HepG2 (cell line): Measurements from ENCODE around the gene BEST2. TPM values are rescaled to one million over a fixed set of nuclear protein-coding genes. Genes with fewer than 3 reads are reported as not detected.

Experiments
- CHD4 ChIP-seq: fragments of 200-600 bp; sonication (generic); IDR thresholded peaks from 2 replicates; pipeline ENCODE4 v1.7.0; 2017; ENCODE audit warnings: mild to moderate bottlenecking, low read length, borderline replicate concordance
- FOXC1 ChIP-seq: sonication (generic); formaldehyde crosslinking; IDR thresholded peaks from 2 replicates; pipeline ENCODE4 v1.8.0; 2022; ENCODE audit warnings: mild to moderate bottlenecking, missing genetic modification reagents, borderline replicate concordance
- GABPA ChIP-seq, 2 experiments: IDR thresholded peaks; 2 replicates each; pipeline ENCODE4 v1.6.1; 2011 to 2016; ENCODE audit warnings: low read depth in 2 of 2, low read length in 1 of 2, missing biosample characterization in 1 of 2, missing genetic modification characterization in 1 of 2
- KAT7 ChIP-seq: IDR thresholded peaks from 2 replicates; pipeline ENCODE4 v1.6.1; 2018; ENCODE audit warnings: borderline replicate concordance, missing compliant biosample characterization
- KLF9 ChIP-seq: IDR thresholded peaks from 2 replicates; pipeline ENCODE4 v1.6.1; 2016; ENCODE audit warnings: low read depth
- MATR3 ChIP-seq: sonication (generic); formaldehyde crosslinking; IDR thresholded peaks from 2 replicates; pipeline ENCODE4 v1.4.0; 2020; ENCODE audit warnings: missing genetic modification reagents
- NFIC ChIP-seq: IDR thresholded peaks from 2 replicates; pipeline ENCODE4 v1.6.1; 2012; ENCODE audit warnings: mild to moderate bottlenecking, low read length, inconsistent platforms
- NR2F6 ChIP-seq, 2 experiments: IDR thresholded peaks; 2 replicates each; pipeline ENCODE4 v1.6.1; 2016; ENCODE audit warnings: antibody characterized with exemption in 1 of 2, mild to moderate bottlenecking in 1 of 2
- SAFB2 ChIP-seq: sonication (generic); formaldehyde crosslinking; IDR thresholded peaks from 2 replicates; pipeline ENCODE4 v1.5.1; 2020; ENCODE audit warnings: missing genetic modification reagents, low read depth, mild to moderate bottlenecking, borderline replicate concordance
- TCF12 ChIP-seq, 2 experiments: fragments of 450-650 bp in 1 of 2; sonication (generic) in 1 of 2; formaldehyde crosslinking in 1 of 2; IDR thresholded peaks; 2 replicates each; pipeline versions ENCODE4 v1.6.1 to v1.8.0; 2017 to 2022; ENCODE audit warnings: antibody characterized with exemption in 1 of 2, mild to moderate bottlenecking in 1 of 2, missing genetic modification reagents in 1 of 2, moderate library complexity in 1 of 2
- ZNF264 ChIP-seq: sonication (generic); formaldehyde crosslinking; IDR thresholded peaks from 2 replicates; pipeline ENCODE4 v1.4.0; 2020; ENCODE audit warnings: missing genetic modification reagents
- ZNF431 ChIP-seq: sonication (generic); formaldehyde crosslinking; IDR thresholded peaks from 2 replicates; pipeline ENCODE4 v1.9.0; 2022; ENCODE audit warnings: missing genetic modification reagents, low read depth, mild to moderate bottlenecking, borderline replicate concordance
- ZNF564 ChIP-seq: sonication (generic); formaldehyde crosslinking; IDR thresholded peaks from 2 replicates; pipeline ENCODE4 v1.8.1; 2023; ENCODE audit warnings: mild to moderate bottlenecking, missing genetic modification reagents
- ZNF749 ChIP-seq: sonication (generic); formaldehyde crosslinking; IDR thresholded peaks from 2 replicates; pipeline ENCODE4 v1.8.0; 2022; ENCODE audit warnings: mild to moderate bottlenecking, missing genetic modification reagents, moderate library complexity, borderline replicate concordance
- polyA plus RNA-seq, 8 experiments: library from polyadenylated mRNA; depleted of rRNA in 3 of 8; stranded (reverse) in 7 of 8; unstranded in 1 of 8; fragments of >200 nt; fragmentation: Illumina TruSeq in 4 of 8; extraction: Trizol in 4 of 8; gene quantifications; 2 replicates each; pipeline versions ENCODE4 v1.2.1 to v1.2.3, GENCODE V29; 2011 to 2016; ENCODE audit warnings: low read depth in 4 of 8, missing spikeins in 1 of 8, mixed read lengths in 1 of 8; ENCODE audit not compliant: insufficient read depth in 1 of 8
- total RNA-seq, 5 experiments: library from RNA; depleted of rRNA; stranded (reverse); fragments of >200 nt; fragmentation: Illumina TruSeq; extraction: Trizol; gene quantifications; 2 replicates each; pipeline ENCODE4 v1.2.3, GENCODE V29; 2016; ENCODE audit warnings: low read depth in 1 of 5
- TF ChIP-seq, protein P1 (sequence below): sonication (generic); formaldehyde crosslinking; IDR thresholded peaks from 2 replicates; pipeline ENCODE4 v1.8.0; 2022; ENCODE audit warnings: mild to moderate bottlenecking, missing genetic modification reagents
- TF ChIP-seq, protein P2 (sequence below): sonication (generic); formaldehyde crosslinking; IDR thresholded peaks from 2 replicates; pipeline ENCODE4 v1.5.0; 2020; ENCODE audit warnings: mild to moderate bottlenecking, missing genetic modification reagents, borderline replicate concordance
- TF ChIP-seq, protein P3 (sequence below): sonication (generic); formaldehyde crosslinking; IDR thresholded peaks from 2 replicates; pipeline ENCODE4 v1.4.0; 2020; ENCODE audit warnings: missing genetic modification reagents
- TF ChIP-seq, protein P4 (sequence below): sonication (generic); formaldehyde crosslinking; IDR thresholded peaks from 2 replicates; pipeline ENCODE4 v1.5.0; 2020; ENCODE audit warnings: missing genetic modification reagents

BEST2 gene
- total and polyA plus RNA-seq, 2 of the 13 experiments (the other 11 are each of a cell fraction or from before 2014, with no cell fraction given) = not detected

DNA sequence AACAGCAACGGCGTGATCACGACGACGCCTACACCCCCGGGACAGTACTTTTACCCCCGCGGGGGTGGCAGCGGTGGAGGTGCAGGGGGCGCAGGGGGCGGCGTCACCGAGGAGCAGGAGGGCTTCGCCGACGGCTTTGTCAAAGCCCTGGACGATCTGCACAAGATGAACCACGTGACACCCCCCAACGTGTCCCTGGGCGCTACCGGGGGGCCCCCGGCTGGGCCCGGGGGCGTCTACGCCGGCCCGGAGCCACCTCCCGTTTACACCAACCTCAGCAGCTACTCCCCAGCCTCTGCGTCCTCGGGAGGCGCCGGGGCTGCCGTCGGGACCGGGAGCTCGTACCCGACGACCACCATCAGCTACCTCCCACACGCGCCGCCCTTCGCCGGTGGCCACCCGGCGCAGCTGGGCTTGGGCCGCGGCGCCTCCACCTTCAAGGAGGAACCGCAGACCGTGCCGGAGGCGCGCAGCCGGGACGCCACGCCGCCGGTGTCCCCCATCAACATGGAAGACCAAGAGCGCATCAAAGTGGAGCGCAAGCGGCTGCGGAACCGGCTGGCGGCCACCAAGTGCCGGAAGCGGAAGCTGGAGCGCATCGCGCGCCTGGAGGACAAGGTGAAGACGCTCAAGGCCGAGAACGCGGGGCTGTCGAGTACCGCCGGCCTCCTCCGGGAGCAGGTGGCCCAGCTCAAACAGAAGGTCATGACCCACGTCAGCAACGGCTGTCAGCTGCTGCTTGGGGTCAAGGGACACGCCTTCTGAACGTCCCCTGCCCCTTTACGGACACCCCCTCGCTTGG is 40.7 kb downstream of the BEST2 start (continued):
- TF ChIP-seq FOXC1 (peak; percentile 45; the same call in 1 of the 2 replicates), NFIC (no peak), KLF9 (CRISPR knock-in tag) (peak; percentile 76; the same call in 1 of the 2 replicates), KAT7 (CRISPR knock-in tag) (no peak), CHD4 (no peak), ZNF749 (CRISPR knock-in tag) (peak; percentile 69), ZNF431 (CRISPR knock-in tag) (peak; percentile 77; the same call in 1 of the 2 replicates), MATR3 (CRISPR knock-in tag) (no peak), GABPA (IDR thresholded peaks at IDR 0.05; ENCODE audit: low read depth, low read length) (peak; percentile 69), GABPA (CRISPR knock-in tag; IDR thresholded peaks at IDR 0.05; ENCODE audit: low read depth) (peak; percentile 87), NR2F6 (IDR thresholded peaks at IDR 0.05) (peak; percentile 78; the same call in 1 of the 2 replicates), NR2F6 (CRISPR knock-in tag; IDR thresholded peaks at IDR 0.05) (peak; percentile 92), SAFB2 (CRISPR knock-in tag) (peak; percentile 37; the same call in 1 of the 2 replicates), ZNF564 (CRISPR knock-in tag) (peak; percentile 41; the same call in 1 of the 2 replicates), TCF12 (IDR thresholded peaks at IDR 0.05) (no peak), TCF12 (CRISPR knock-in tag; IDR thresholded peaks at IDR 0.05) (peak; percentile 56; the same call in 1 of the 2 replicates), ZNF264 (peak; percentile 56; the same call in 1 of the 2 replicates)
- TF ChIP-seq, protein P1, sequence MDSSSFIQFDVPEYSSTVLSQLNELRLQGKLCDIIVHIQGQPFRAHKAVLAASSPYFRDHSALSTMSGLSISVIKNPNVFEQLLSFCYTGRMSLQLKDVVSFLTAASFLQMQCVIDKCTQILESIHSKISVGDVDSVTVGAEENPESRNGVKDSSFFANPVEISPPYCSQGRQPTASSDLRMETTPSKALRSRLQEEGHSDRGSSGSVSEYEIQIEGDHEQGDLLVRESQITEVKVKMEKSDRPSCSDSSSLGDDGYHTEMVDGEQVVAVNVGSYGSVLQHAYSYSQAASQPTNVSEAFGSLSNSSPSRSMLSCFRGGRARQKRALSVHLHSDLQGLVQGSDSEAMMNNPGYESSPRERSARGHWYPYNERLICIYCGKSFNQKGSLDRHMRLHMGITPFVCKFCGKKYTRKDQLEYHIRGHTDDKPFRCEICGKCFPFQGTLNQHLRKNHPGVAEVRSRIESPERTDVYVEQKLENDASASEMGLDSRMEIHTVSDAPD (CRISPR knock-in tag) = 0 out of 2 replicates have a peak, but pooled peaks have one; percentile 40
- TF ChIP-seq, protein P2, sequence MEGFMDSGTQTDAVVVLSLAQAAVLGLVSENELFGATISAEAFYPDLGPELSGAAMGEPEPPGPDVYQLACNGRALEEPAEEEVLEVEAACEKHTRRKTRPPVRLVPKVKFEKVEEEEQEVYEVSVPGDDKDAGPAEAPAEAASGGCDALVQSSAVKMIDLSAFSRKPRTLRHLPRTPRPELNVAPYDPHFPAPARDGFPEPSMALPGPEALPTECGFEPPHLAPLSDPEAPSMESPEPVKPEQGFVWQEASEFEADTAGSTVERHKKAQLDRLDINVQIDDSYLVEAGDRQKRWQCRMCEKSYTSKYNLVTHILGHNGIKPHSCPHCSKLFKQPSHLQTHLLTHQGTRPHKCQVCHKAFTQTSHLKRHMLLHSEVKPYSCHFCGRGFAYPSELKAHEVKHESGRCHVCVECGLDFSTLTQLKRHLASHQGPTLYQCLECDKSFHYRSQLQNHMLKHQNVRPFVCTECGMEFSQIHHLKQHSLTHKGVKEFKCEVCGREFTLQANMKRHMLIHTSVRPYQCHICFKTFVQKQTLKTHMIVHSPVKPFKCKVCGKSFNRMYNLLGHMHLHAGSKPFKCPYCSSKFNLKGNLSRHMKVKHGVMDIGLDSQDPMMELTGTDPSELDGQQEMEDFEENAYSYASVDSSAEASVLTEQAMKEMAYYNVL (CRISPR knock-in tag) = peak; percentile 22; the same call in 1 of the 2 replicates
- TF ChIP-seq, protein P3, sequence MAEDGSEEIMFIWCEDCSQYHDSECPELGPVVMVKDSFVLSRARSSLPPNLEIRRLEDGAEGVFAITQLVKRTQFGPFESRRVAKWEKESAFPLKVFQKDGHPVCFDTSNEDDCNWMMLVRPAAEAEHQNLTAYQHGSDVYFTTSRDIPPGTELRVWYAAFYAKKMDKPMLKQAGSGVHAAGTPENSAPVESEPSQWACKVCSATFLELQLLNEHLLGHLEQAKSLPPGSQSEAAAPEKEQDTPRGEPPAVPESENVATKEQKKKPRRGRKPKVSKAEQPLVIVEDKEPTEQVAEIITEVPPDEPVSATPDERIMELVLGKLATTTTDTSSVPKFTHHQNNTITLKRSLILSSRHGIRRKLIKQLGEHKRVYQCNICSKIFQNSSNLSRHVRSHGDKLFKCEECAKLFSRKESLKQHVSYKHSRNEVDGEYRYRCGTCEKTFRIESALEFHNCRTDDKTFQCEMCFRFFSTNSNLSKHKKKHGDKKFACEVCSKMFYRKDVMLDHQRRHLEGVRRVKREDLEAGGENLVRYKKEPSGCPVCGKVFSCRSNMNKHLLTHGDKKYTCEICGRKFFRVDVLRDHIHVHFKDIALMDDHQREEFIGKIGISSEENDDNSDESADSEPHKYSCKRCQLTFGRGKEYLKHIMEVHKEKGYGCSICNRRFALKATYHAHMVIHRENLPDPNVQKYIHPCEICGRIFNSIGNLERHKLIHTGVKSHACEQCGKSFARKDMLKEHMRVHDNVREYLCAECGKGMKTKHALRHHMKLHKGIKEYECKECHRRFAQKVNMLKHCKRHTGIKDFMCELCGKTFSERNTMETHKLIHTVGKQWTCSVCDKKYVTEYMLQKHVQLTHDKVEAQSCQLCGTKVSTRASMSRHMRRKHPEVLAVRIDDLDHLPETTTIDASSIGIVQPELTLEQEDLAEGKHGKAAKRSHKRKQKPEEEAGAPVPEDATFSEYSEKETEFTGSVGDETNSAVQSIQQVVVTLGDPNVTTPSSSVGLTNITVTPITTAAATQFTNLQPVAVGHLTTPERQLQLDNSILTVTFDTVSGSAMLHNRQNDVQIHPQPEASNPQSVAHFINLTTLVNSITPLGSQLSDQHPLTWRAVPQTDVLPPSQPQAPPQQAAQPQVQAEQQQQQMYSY (CRISPR knock-in tag) = peak; percentile 58; the same call in 1 of the 2 replicates
- TF ChIP-seq, protein P4, sequence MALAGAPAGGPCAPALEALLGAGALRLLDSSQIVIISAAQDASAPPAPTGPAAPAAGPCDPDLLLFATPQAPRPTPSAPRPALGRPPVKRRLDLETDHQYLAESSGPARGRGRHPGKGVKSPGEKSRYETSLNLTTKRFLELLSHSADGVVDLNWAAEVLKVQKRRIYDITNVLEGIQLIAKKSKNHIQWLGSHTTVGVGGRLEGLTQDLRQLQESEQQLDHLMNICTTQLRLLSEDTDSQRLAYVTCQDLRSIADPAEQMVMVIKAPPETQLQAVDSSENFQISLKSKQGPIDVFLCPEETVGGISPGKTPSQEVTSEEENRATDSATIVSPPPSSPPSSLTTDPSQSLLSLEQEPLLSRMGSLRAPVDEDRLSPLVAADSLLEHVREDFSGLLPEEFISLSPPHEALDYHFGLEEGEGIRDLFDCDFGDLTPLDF (CRISPR knock-in tag) = 0 out of 2 replicates have a peak, but pooled peaks have one; percentile 61
